Transverse colon (tissue), 4 donors: ENCODE results near the gene CNRIP1. TPM values are rescaled to one million over a fixed set of nuclear protein-coding genes. Genes with fewer than 3 reads are reported as not detected.

Experiments used
- DNase-seq: peaks from one replicate; pipeline ENCODE4 v3.0.0-alpha.2; 2019
- H3K27ac ChIP-seq, 4 donors: fragments of 200-600 bp; sonication (generic); 2 replicates each; pipeline ENCODE4 v1.5.1; 2016 to 2018; ENCODE audit warnings: inconsistent platforms in 4 of 4
- H3K27me3 ChIP-seq: fragments of 200-600 bp; sonication (generic); 2 replicates; pipeline ENCODE4 v1.5.1; 2017; ENCODE audit warnings: inconsistent platforms
- H3K36me3 ChIP-seq, 4 donors: fragments of 200-600 bp; sonication (generic); 2 replicates each; pipeline ENCODE4 v1.5.1; 2017 to 2019; ENCODE audit warnings: inconsistent platforms in 4 of 4
- H3K4me1 ChIP-seq, 4 donors: fragments of 200-600 bp; sonication (generic); 2 replicates each; pipeline ENCODE4 v1.5.1; 2017 to 2020; ENCODE audit warnings: inconsistent platforms in 4 of 4
- H3K4me3 ChIP-seq, 4 donors: fragments of 200-600 bp; sonication (generic); 1 replicate in 1 of 4; 2 replicates in 3 of 4; pipeline versions ENCODE4 v1.5.1 to v1.6.1; 2017 to 2019; ENCODE audit warnings: inconsistent platforms in 4 of 4
- H3K9me3 ChIP-seq, 2 donors: fragments of 200-600 bp; sonication (generic); 2 replicates each; pipeline ENCODE4 v1.5.1; 2017 to 2019; ENCODE audit warnings: inconsistent platforms in 2 of 2
- CTCF ChIP-seq, 5 experiments: fragments of 200-600 bp in 3 of 5; fragments of 450-650 bp in 2 of 5; sonication (generic) in 3 of 5; IDR thresholded peaks; 1 replicate in 2 of 5; 2 replicates in 3 of 5; pipeline ENCODE4 v1.5.1; 2016 to 2017; ENCODE audit warnings: antibody characterized with exemption in 5 of 5, inconsistent platforms in 3 of 5, mild to moderate bottlenecking in 2 of 5, moderate library complexity in 1 of 5
- EP300 ChIP-seq: sonication (generic); formaldehyde crosslinking; IDR thresholded peaks from one replicate; pipeline ENCODE4 v1.6.1; 2017; ENCODE audit warnings: antibody characterized with exemption, low read depth
- POLR2A ChIP-seq: fragments of 450-650 bp; IDR thresholded peaks from one replicate; pipeline ENCODE4 v1.6.1; 2016; ENCODE audit warnings: antibody characterized with exemption, mild to moderate bottlenecking, moderate library complexity
- POLR2AphosphoS5 ChIP-seq, 3 donors: sonication (generic); formaldehyde crosslinking; IDR thresholded peaks; one replicate each; pipeline ENCODE4 v1.6.1; 2016; ENCODE audit warnings: antibody characterized with exemption in 3 of 3
- WGBS, 2 donors: methylation state at CpG; one replicate each; pipeline ENCODE4 v1.1.5; 2018; ENCODE audit warnings: low coverage in 1 of 2; 5-methylcytosine and 5-hydroxymethylcytosine counted together
- in situ Hi-C, 4 donors: fragments of 200-750 bp; cut with MboI; loops; one replicate each; pipeline versions ENCODE4 v1.15.0 to v1.15.1; 2017; ENCODE audit warnings: low sequenced_read_pairs in 3 of 4, low pct_ligation_motif_present in 1 of 4, low pct_unique_long_range_greater_than_20kb in 1 of 4
- intact Hi-C: fragments of 100-400 bp; cut with DNase I; formaldehyde crosslinking; loops from one replicate; pipeline ENCODE4 v1.15.1; 2023; ENCODE audit warnings: low total_unique reads
- total RNA-seq, 4 donors: library from RNA; depleted of rRNA; stranded (reverse); fragments of >200 nt; gene quantifications; one replicate each; pipeline ENCODE4 v1.1.0, GENCODE V29; 2016

CNRIP1 gene
- total RNA-seq, 4 donors from 2014 or later = 1.4 to 11.6 (median 7.6) TPM; not detected in 1

DNA sequence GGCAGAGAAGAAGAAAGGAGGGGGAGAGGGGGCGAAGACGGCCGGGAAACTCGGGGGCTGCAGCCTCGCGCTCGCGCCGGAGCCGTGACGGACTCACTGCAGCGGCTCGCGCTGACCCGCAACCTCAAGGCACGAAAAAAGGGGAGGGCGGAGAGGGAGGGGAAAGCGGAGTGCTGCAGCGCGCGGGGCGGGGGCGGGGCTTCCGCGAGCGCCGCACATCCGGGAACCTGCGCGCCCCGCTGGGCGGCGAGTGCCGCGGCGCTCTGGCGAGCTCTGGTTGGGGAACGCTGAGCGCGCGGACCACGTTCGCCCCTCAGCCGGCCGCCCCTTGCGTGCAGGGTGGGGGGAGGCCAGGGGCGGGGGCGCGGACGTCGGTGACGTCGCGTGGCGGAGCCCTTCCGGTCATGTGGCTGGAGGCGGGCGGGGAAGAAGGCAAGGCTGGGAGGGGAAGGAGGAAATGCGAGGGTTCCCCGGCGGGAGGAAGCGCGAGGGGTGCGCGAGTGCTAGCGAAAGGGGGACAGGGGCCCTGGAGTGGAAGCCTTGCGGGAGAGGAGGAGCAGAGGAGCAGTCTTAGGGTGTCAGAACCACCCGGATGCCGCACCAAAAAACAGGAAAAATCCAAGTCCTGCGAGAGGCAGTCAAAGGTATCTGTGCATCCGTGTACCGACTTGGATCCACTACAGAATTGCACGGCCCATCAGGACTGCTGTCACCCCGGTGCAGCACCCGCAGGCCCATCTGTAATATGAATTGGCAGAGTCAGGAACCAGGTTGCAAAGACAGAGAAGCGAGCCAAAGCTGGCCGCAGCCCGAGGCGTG, 67.1 kb downstream of the CNRIP1 start, which contains the start of gene PPP3R1:
Gene PPP3R1, minus strand, starts transcription at position 133 of the 819 bp plus-strand sequence. CDS start 405 bp downstream, outside the sequence.
- in situ Hi-C loops = no loop called here
- TF ChIP-seq POLR2AphosphoS5 (IDR thresholded peaks at IDR 0.05) = peak; percentile 95 to 98 (median 96)
- peak; percentile 69 for TF ChIP-seq EP300
- peak; percentile 96 for TF ChIP-seq POLR2A
- TF ChIP-seq CTCF (IDR thresholded peaks at IDR 0.05) = no peak
- DNase-seq = peak; percentile 96
- WGBS, 2 donors = 0 to 1% methylated on average over 28 to 57 of the region's 79 CpGs
- Histone ChIP-seq H3K36me3 (no peaks in the 10 kb centered on the region), H3K4me3 (peak within 1 kb of the TSS; percentile 74 to 97 (median 82)), H3K4me1 (peaks cover 23 to 42% (median 39%) of the 10 kb centered on the region in 4 donors), H3K27me3 (no peaks in the 10 kb centered on the region), H3K27ac (peak within 1 kb of the TSS; percentile 98 to 100 (median 98)), H3K9me3 (no peaks in the 10 kb centered on the region)
- intact Hi-C loops = loop anchor here (5.0 kb wide), 1 partner anchor 55 kb away; no protein-coding TSS in a partner anchor

- TF ChIP-seq CTCF (IDR thresholded peaks at IDR 0.05) = no peak
- no peak for TF ChIP-seq POLR2AphosphoS5 (IDR thresholded peaks at IDR 0.05)
- TF ChIP-seq EP300 = no peak
- TF ChIP-seq POLR2A = no peak
- Histone ChIP-seq H3K27ac (peak overlapping the region; percentile 98 to 100 (median 98)), H3K27me3 (no peaks in the 10 kb centered on the region), H3K4me3 (peak overlapping the region; percentile 74 to 97 (median 82)), H3K9me3 (no peaks in the 10 kb centered on the region), H3K36me3 (no peaks in the 10 kb centered on the region), H3K4me1 (peaks cover 28 to 49% (median 45%) of the 10 kb centered on the region in 4 donors)
- peak; percentile 29 for DNase-seq
- in situ Hi-C loops (no loop called here), intact Hi-C loops (loop anchor here (5.0 kb wide), 1 partner anchor 55 kb away; no protein-coding TSS in a partner anchor)
- 0 to 3% methylated on average over 4 to 47 of the region's 78 CpGs for WGBS, 2 donors
These were observed 67.8 kb downstream of the CNRIP1 start for GRCh38 chr2:68251855-68252399.

GRCh38 chr2:68251187-68251854, 68.4 kb downstream of the CNRIP1 start:
- intact Hi-C loops = loop anchor here (5.0 kb wide), 1 partner anchor 54 kb away; no protein-coding TSS in a partner anchor
- H3K27ac ChIP-seq = peak overlapping the region; percentile 98 to 100 (median 98)
- H3K36me3 ChIP-seq = no peaks in the 10 kb centered on the region
- WGBS, 2 donors = 0% methylated on average over 8 to 38 of the region's 41 CpGs
- H3K27me3 ChIP-seq = no peaks in the 10 kb centered on the region
- in situ Hi-C loops = no loop called here
- H3K9me3 ChIP-seq = no peaks in the 10 kb centered on the region
- TF ChIP-seq EP300 = no peak
- peak; percentile 37 to 56 (median 39) for TF ChIP-seq POLR2AphosphoS5 (IDR thresholded peaks at IDR 0.05)
- peak; percentile 74 to 94 (median 77) for TF ChIP-seq CTCF (IDR thresholded peaks at IDR 0.05)
- TF ChIP-seq POLR2A = peak; percentile 61
- DNase-seq = peak; percentile 86
- H3K4me1 ChIP-seq = peaks cover 28 to 55% (median 49%) of the 10 kb centered on the region in 4 donors
- H3K4me3 ChIP-seq = peak overlapping the region; percentile 71 to 97 (median 81)
